GM19043 (cell line): ENCODE measurements around the gene UBASH3A.
"Not testable (repeated sequence)": the region's sequence is repeated elsewhere in the genome, so short reads cannot be mapped to it uniquely, and the experiment has no call there.

Source experiments
- ATAC-seq: cut with Tn5 transposase; IDR thresholded peaks from one replicate; pipeline ENCODE4 v1.9.1; 2021; ENCODE audit warnings: low read depth; ENCODE audit not compliant: unreplicated experiment

UBASH3A gene

DNA sequence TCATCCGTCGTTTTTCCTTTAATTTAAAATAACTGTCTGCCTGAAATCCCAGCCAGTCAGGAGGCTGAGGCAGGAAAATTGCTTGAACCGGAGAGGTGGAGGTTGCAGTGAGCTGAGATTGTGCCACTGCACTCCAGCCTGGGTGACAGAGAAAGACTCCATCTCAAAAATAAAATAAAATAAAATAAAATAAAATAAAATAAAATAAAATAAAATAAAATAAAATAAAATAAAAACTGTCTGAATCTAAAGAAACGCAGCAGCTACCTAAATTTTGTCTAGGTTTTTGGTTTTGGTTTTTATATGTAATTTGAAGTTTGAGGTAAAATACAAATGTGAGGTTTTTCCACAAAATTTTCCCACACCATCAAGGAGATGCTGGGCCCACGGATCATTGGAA is 5.0 kb downstream of the UBASH3A start:
- not testable (repeated sequence) for ATAC-seq

DNA sequence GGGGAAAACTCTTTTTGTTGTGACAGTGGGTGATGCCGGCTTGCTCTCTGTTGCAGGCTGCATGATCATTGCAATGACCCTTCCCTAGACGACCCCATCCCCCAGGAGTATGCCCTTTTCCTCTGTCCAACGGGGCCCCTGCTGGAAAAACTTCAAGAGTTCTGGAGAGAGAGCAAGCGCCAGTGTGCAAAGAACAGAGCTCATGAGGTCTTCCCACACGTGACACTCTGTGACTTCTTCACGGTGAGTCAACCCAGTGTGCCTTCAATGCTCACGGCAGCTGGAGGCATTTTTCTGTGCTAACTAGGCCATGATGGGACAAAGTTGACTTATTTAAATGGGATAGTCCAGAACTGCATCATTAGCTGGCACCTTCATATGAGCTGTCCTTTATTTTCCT is 5.7 kb downstream of the UBASH3A start:
- ATAC-seq = no peak

DNA sequence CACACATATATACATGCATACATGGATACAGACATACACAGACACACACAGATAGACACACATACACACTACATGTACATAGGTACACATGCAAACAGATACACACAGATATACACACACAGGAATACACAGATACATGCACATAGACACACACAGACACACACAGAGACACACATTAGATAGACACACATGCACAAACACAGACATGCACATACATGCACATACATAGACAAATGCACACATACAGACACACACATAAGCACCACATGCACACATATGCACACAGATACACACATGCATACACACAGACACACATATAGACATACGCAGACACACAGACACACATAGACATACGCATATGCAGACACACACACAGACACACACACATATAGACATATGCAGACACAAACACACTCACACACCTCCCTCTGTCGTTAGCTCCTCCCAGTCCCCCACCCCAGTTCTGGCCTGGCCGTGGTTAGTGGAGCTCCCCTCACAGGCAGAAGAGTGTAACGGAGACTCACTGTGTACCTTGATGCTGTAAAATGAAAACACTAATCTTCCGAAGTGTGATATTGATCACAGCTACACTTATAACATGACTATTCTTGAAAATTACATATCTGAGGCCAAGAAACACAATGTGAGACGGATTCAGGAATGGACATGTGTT is 7.6 kb downstream of the UBASH3A start:
- no peak for ATAC-seq

DNA sequence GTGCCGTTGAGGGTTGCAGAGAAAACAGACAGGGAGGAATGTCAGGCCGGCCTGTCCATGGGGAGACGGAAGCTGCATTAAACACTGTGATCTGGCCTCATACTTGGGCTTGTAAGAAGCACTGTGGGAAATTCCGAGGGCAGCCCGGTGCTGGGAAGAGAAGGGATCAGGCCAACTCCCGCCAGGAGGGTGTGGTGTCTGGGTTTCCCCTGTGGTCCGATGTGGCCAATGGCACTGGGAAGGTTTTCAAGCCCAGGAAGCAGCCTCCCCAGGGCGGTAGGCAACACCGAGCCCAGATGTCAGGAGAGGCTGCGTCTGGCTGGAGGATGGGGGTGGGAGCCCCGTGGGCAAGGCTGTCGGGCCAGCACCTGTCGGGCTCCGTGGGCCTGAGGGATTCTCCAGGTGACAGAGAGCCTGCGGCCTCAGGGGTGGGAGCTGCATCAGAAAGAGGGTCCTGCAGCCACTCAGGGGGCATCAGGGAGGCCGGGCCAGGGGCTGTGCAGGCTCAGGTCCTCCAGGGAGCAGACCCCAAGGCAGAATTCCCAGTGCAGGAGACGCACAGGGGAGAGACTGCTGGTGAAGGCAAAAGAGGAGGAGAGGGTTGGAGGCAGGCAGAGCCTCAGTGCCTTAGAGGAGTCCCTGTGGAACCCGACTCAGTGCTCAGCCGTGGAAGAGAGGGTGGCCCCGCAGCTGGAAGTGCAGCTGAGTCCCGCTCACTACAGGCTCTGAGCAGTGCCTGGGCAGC is 8.4 kb downstream of the UBASH3A start:
- ATAC-seq = no peak

DNA sequence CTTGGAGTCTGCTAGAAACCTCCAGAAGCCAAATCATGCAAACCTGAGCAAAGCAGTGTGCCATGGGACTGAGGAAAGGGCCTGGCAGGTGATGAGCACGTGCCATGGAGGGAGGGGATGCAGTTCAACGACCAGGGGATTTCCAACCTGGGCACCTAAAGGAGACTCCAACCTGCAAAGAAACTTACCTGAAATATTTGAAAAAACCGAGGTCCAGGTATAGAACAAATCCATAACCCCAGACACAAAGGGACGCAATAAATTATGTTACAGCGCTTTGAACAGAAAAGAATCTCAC is 8.9 kb downstream of the UBASH3A start:
- ATAC-seq = no peak

DNA sequence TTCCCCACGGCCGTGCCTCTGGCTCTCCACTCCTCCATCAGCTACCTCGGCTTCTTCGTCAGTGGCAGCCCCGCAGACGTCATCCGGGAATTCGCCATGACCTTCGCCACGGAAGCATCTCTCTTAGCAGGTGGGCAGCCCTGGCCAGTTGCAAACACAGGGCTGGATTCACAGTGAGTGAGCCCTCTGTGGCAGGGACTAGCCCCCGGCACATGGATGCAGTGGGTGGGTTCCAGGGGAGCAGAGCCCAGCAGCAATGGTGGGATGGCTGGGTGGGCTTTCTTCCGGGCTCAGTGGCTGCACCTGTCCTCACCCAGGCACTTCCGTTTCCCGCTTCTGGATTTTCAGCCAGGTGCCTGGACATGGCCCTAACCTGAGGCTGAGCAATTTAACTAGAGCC is 9.4 kb downstream of the UBASH3A start:
- ATAC-seq = no peak

DNA sequence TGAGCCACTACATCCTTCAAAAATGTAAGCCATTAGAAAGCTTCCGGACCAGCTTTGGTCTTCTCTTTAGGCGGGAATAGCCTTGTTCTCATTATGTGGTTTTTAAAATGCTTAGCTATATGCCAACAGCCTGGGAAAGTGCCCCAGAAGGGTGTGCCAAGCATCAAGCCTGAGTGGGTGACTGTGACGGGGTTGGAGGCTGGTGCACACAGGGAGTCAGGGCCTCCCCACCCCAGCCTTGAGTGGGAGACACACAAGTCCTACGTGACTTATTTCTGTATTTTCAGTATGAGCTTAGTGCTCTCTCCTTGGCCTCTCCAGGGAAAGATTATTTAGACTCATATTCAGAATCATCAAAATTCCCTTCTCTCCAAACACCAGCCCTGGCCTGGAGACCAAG is 9.8 kb downstream of the UBASH3A start:
- no peak for ATAC-seq

DNA sequence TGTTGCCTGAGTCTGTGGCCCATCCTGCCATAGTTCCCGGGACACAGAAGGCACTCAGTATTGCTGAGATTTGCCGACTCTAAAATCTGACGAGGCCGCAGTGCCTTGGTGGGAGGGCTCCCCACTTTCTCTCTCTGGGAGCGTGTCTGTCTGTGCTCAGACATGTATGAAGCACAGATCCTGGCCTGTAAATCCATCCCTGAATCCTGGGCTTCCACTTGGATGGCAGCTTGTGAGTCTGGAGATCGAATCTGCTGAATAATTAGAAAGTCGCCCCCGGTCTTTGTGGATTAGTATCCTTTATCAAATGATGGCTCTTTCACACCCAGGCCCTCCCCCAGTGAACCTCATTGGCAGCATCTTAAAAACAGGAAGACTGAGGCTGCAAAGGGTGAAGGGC is 10.4 kb downstream of the UBASH3A start:
- no peak for ATAC-seq

DNA sequence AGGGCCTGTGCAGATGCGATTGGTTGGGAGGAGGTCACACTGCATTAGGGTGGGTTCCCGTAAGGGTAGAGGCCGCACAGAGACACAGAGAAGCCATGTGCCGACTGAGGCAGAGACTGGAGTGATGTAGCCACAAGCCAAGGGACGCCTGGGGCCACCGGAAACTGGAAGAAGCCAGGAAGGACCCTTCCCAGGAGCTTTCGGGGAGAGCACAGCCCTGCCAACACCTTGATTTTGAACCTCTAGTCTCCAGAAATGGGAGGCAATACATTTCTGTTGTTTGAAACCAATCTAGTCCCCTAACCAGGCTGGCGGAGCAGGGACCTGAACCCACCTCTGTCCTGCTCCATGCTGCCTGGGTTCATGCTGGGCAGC is 10.8 kb downstream of the UBASH3A start:
- no peak for ATAC-seq

DNA sequence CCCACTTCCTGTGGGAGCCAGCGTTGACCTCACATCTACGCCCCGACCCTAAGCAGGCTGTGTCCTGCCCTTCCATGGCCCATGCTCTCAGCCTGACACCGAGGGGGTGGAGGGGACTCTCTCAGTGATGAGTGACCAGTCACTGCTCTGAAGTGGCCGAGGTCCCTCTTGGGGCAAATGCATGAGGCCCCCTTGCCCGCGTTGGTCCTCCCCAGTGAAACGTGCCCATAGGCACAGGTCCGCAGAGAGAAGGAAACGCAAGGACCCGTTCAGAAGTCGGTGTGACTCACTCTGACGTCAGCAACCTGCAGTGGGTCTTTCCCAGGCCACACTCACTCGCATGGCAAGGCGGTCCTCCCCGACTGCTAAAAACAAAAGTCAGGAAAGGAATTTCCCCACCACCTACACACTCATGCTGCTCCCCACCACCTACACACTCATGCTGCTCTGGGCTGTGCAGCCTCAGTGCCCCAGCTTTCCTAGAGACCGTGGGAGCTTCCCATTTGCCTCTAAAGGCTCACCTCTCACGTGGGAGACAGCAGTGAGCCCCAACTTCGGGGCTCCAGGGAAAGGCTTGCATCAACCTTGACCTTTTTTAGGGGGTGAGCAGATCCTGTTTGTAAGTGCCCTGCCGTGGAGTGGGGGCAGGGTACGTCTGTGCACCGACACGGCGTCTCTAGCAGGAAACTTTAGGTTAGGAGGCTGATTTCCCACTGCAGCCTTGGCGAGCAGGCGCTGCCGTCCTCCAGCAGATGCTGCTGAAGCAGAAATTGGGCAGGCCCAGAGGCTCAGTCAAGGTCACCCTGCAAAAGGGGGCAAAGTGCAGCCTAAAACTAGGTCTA is 11.4 kb downstream of the UBASH3A start:
- ATAC-seq = no peak

DNA sequence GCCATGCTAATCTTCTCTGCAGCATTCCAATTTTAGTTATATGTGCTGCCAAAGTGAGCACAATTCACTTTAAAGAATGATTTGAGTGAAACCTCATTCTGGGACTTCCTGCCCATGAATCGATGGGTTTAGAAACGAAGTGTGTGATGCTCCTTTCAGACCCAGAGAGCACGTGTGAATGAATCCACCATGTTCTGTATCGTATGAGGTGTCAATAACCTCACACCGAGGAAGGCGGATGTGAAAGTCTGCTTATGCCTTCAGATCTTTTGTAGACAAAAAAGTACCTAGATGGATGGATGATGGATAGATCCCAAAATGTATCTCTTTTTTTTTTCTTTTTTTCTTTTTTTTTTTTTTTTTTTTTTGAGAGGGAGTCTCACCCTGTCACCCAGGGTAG is 13.8 kb downstream of the UBASH3A start:
- ATAC-seq = no peak

DNA sequence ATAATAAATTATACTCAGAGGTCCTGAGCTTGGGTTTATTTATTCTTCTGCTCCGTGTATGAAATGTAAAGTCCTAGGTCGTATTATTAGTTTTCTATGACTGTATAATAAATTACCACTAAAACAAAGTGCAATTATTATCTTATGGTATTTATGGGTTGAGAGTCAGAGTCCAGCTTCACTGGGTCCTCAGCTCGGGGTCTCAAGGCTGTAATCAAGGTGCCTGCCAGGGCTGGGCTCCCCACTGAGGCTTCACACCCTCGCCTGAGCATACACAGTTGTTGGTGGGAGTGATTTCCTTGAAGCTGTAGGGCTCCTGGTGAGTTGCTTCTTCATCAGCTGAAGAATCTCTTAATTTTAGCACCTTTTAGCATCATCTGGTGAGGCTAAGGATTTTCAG is 15.2 kb downstream of the UBASH3A start:
- ATAC-seq = no peak

DNA sequence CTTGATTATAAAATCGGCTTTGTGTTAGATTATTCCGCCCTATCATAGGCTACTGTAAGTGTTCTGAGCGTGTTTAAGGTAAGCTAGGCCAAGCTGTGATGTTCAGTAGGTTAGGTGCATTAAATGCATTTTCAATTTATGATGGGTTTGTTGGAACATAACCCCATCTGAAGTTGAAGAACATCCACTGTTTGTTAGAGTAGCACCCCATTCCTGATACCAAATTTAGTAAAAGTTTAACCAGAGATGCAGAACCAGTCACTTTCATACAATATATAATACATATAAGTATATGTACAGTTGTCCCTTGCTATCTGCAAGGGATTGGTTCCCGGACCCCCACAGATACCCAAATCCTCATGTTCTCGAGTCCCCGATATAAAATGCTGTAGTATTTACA is 16.1 kb downstream of the UBASH3A start:
- no peak for ATAC-seq

DNA sequence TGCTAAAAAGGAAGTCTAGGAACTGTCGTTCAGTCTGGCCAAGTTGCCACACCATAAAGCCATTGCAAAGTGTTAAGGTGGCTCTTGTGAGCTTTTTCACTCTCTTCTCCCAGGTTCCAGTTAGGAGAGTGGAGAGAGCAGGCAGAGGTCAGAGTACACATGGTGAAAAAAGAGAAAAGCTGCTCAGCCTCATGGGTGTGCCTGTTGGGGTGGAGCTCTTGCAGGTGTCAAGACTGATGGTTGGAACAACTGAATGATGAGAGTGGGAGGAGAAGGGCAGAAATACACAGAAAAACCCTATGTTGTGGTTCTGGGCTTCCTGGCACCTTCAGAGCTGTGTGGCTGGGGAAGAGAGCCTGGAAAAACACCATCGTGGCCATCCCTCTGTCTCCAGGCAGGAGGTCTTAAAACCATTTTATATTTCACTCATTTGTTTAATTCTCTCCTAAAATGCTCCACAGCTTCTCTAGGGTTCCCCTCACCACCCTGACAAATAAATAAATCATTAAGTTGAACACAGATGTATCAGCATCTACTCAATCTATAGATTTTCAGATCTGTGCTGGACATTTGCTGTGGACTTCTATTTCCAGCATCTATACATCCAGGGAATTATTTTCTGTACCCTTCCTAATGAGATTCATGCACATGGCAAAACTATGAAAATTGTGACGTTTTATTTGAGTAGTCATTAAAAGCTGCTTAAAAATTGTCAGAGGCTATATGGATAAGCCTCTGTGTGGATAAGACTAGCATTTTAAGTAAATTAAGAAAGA is 17.5 kb downstream of the UBASH3A start:
- no peak for ATAC-seq

DNA sequence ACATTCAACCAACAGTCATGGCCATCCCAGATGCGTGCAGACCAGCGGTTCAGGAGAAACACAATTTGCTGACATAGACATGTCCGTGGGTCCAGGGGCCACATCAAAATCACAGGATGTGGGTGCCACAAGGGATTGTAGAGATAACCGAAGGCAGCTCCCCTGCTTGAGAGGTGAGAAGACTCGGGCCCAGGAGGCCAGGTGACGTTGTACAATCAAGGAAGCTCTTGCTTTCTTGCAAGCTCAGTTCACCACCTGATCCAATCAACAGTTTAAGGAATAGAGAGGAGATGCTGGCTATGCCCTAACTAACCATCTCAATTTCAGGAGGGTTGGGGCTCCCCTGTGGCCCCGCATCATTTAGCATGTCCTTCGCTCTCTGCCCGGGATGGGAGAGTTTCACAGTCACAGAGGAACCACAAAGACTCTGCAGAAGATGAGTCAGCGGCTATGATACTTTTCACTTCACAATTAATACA is 19.5 kb downstream of the UBASH3A start:
- ATAC-seq = peak; percentile 53

DNA sequence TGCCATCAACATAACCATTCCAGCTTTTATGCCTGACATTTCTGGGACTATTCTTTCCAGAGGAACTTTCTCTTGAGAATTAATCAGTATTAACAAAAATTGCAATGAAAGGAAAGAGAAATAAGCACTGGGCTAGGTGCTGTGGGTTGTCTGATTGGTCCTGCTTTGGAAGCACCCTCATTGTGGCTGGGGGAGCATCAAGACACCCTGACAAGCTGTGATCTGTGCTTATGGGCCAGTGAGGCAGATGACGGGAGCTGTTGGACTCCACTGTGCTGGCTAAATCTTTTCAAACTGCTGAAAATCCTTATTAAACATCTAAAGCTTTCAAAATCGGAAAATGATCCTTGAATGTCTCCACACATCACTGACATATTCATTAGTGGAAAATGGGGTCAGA is 20.0 kb downstream of the UBASH3A start:
- ATAC-seq = no peak

DNA sequence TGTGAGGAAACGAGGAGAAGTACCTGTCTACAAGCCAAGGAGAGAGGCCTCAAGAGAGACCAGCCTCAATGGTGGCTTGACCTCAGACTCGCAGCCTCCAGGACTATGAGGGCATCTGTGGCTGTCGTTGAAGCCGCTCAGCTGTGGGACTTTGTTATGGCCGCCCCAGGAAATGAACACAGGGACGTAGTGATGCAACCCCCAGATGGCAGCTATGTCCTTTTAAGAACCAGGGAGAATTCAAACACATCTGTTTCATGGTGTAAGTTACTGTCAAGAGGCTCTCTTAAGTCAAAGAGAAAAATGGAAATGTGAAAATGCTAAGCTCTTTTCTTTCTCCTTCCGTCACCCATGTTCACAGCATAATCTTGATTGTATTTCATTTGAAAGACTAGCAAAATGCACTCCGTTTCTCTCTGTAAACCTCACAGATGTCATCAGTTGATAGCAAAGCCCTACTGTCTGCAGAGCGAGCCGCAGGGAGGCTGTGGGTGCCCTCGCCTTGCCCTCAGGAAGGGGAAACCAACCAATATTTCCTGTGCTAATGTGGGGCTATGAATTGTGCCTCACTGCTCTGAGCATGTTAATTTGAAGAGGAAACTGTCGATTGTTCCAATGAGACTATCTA is 21.3 kb downstream of the UBASH3A start:
- no peak for ATAC-seq

DNA sequence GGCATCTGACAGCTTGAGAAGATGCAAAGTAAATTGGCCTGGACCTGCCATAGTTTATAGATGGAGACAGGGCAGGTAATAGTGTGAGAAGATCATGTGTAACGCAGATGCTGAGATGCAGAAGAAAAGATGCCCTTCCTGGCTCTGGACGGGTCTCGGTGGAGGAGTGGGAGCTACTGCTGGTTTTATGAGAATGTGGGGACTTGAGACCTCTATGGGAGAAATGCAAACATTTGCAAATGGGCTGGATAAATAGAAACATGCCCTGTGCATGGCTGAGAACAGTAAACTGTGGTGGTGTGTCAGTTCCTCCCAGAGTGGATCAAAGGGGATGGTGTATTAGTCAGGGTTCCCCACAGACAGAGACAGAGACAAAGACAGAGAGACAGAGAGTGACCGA is 21.9 kb downstream of the UBASH3A start:
- no peak for ATAC-seq

DNA sequence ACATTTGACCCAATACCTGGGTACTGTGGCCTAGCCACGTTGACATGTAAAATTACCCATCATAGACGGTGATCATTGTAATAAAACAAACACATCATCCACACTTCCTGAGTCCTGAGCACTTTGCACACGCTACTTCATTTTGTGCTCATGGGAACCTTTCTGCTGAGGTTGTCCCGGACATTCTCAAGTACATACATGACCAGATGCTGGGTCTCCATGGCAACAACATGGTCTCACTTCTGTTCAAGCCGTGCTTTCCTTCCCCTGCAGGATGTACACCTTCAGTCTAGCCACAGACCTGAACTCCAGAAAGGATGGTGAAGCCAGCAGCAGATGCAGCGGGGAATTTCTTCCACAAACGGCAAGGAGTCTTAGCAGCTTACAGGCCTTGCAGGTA is 22.7 kb downstream of the UBASH3A start:
- ATAC-seq = no peak

DNA sequence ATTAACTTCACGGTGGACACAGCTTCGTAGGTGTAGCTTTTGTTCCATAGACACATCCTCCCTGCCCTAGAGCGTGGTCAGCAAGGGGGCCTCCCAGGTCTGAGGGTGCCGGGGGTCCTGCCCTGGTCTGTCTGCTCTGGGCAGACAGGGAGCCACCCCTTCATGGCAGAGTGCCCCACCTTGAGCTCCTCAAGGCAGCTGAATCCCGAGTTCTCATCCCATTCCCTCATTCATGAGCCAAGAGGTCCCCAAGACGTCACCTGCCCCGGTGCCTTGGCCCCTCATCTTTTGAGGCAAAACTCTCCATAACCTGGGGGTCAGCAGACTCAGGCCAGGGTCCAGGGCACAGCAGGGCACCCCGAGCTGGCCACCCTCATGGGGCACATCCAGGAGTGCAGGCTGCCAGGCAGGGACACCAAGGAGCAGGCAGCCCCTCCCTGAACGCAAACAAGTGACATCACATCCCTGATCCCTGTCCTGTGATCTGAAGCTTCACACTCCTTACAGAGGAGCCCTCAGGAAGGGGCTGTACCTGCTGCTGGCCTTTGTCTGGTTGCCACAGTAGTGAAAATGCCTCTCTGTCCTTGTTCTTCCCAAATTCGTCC is 23.3 kb downstream of the UBASH3A start:
- ATAC-seq = no peak
